ENCODE results near the gene PCED1A. TPM values are rescaled to one million over a fixed set of nuclear protein-coding genes. Genes with fewer than 3 reads are reported as not detected.
A peak's percentile ranks its signal among the peaks of the same experiment; 100 is the strongest.

Gene PCED1A
- total and polyA plus RNA-seq, 9 donors: 24.2 to 40.9 (median 30.4) TPM

DNA sequence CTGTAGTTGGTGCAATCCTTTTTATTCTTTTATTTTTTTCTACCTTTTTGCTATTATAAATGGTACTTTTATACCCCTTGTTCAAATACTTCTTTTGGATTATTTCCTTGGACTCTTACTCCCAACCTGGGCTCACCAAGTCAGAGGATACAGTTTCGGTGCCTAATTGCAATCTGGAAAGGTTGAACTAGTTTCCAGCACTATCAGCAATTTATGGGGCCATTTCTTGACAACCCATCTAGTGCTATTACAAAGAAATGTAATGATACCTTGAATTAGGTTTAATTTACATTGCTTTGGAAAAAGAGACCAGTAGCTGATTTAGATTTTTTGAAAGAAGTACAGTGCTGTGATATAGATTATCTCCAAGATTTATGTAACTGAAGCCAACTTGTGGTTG, 38.1 kb upstream of the PCED1A start:
- DNase-seq: no peak
- no peaks in the 10 kb centered on the region for H3K27me3 ChIP-seq (ENCODE audit: control insufficient read depth, insufficient read depth, low read length)
- H3K4me1 ChIP-seq (ENCODE audit: control insufficient read depth, insufficient read depth, low read length): peaks cover 13% of the 10 kb centered on the region
- H3K36me3 ChIP-seq (ENCODE audit: control insufficient read depth, insufficient read depth, low read length): peaks cover 4% of the 10 kb centered on the region
- H3K27ac ChIP-seq (ENCODE audit: low read length): no peak overlapping the region
- H3K4me3 ChIP-seq (ENCODE audit: low read length): no peak overlapping the region
- no CpG with 5 or more reads among the region's 1 CpG for WGBS (ENCODE audit: insufficient coverage)
- no peaks in the 10 kb centered on the region for H3K9me3 ChIP-seq (replicated peaks; ENCODE audit: control insufficient read depth, low read depth, low read length)

DNA sequence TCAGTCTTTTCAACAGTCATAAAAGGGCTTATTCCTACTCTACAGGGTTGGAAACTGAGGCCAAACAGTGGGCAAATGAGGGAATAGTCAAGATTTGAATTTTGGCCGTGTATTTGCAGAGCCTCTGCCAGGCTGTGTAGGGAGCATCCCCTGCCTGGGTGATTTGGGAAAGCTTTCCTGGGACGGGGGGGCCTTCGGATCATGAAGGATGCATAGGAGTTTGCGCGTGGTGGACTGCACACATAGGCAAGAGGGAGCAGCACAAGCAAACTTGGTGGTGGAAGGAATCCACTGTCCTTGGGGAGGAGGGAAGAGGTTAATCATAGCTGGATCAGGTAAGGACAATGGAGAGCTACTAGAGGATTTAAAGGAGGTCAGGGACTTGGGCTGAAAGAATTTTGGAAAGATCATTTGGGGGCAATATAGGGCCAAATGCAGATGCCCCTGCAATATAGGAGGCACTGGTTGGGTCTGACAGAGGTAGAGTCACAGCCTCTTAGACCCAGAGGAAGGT, 35.3 kb upstream of the PCED1A start:
- 96% methylated on average over 5 of the region's 5 CpGs for WGBS (ENCODE audit: insufficient coverage)
- peaks cover 22% of the 10 kb centered on the region for H3K27me3 ChIP-seq (ENCODE audit: control insufficient read depth, insufficient read depth, low read length)
- no peak overlapping the region for H3K4me3 ChIP-seq (ENCODE audit: low read length)

DNA sequence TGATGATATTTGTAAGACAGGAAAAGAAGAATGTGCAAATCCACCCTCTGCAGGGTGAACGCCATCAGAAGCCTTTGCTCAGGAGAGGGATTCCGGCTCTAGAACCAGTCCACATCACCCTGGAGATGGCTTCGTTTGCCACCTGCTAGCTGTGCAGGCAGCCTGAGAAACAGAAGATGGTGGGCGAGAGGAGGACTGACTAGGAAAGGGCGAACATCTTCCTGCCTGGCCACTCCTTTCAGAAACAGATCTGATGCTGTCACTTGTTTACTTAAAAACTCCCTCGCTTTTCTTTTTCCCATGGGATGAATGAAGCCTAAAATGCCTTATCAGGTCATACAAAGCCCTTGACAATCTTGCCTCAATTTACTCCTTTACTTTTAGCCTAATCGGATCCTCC, 34.0 kb upstream of the PCED1A start:
- DNase-seq: peak; percentile 25
- peaks cover 26% of the 10 kb centered on the region for H3K27me3 ChIP-seq (ENCODE audit: control insufficient read depth, insufficient read depth, low read length)
- no peaks in the 10 kb centered on the region for H3K9me3 ChIP-seq (replicated peaks; ENCODE audit: control insufficient read depth, low read depth, low read length)
- peaks cover 4% of the 10 kb centered on the region for H3K36me3 ChIP-seq (ENCODE audit: control insufficient read depth, insufficient read depth, low read length)
- peaks cover 42% of the 10 kb centered on the region for H3K4me1 ChIP-seq (ENCODE audit: control insufficient read depth, insufficient read depth, low read length)
- peak overlapping the region; percentile 93 for H3K4me3 ChIP-seq (ENCODE audit: low read length)
- WGBS (ENCODE audit: insufficient coverage): 26% methylated on average over 3 of the region's 7 CpGs
- H3K27ac ChIP-seq (ENCODE audit: low read length): no peak overlapping the region

More for the DNA sequence above, 35.3 kb upstream of the PCED1A start:
- DNase-seq: no peak
- H3K27ac ChIP-seq (ENCODE audit: low read length): no peak overlapping the region
- H3K4me1 ChIP-seq (ENCODE audit: control insufficient read depth, insufficient read depth, low read length): peaks cover 36% of the 10 kb centered on the region
- H3K36me3 ChIP-seq (ENCODE audit: control insufficient read depth, insufficient read depth, low read length): peaks cover 4% of the 10 kb centered on the region
- H3K9me3 ChIP-seq (replicated peaks; ENCODE audit: control insufficient read depth, low read depth, low read length): no peaks in the 10 kb centered on the region

DNA sequence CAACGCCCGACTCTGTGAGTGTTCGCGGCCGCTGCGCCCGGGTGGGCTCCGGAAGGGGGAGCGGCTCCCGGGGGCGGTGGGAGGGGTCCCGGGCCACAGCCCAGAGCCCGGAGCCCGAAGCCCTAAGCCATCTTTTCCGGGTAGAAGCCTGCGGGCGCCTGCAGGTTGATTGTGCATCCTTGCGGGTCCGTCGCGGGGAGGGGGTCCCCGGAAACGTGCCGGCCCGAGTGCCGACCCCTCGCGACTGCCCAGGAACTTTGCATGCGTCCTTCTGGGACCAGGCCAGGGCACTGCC, 33.2 kb upstream of the PCED1A start:
- H3K27me3 ChIP-seq (ENCODE audit: control insufficient read depth, insufficient read depth, low read length): peaks cover 26% of the 10 kb centered on the region
- peaks cover 36% of the 10 kb centered on the region for H3K4me1 ChIP-seq (ENCODE audit: control insufficient read depth, insufficient read depth, low read length)
- no peaks in the 10 kb centered on the region for H3K9me3 ChIP-seq (replicated peaks; ENCODE audit: control insufficient read depth, low read depth, low read length)
- peak overlapping the region; percentile 93 for H3K4me3 ChIP-seq (ENCODE audit: low read length)
- DNase-seq: peak; percentile 81
- peaks cover 4% of the 10 kb centered on the region for H3K36me3 ChIP-seq (ENCODE audit: control insufficient read depth, insufficient read depth, low read length)
- under 1% methylated on average over 29 of the region's 29 CpGs for WGBS (ENCODE audit: insufficient coverage)
- peak overlapping the region; percentile 40 for H3K27ac ChIP-seq (ENCODE audit: low read length)

DNA sequence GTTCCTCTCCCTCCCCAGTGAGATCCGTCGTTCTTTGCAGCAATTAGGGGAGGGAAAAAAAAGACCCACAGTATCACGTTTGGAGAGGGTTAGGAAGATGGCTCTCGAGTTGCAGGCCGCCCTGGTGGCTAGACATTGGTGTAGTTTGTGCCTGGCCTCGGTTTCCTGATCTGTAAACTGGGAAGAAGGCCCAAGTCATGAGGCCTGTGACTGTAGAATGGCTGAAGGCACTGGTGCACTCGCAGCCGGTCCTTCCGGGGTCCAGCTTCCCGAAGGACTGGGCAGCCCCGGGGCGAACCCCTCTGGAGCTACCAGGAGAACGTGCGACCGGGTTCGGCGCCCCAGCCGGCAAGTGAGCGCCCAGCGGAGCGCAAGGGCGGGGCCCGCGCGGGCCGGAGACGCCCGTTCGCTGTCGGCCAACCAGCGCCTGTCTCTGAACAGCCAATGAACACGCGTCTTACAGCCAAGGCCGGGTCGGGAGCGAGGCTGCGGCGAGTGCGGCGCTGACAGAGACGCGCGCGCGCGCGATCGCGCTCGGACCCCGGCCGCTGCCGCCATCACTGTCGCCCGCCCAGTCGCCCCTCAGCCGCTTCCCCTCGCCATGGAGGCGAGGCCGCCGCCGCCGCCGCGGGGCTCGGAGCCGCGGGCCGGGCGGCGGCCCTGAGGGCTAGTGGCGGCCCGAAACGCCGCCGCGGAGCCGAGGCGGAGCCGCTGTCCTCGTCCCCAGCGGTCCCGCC, 32.7 kb upstream of the PCED1A start, which contains the start of gene PTPRA:
Gene PTPRA (plus strand): TSS at position 472 of the 737 bp plus-strand sequence. CDS start 90,797 bp downstream, outside the sequence.
- Histone ChIP-seq H3K9me3 (replicated peaks; ENCODE audit: control insufficient read depth, low read depth, low read length) (no peaks in the 10 kb centered on the region), H3K4me1 (ENCODE audit: control insufficient read depth, insufficient read depth, low read length) (peaks cover 36% of the 10 kb centered on the region), H3K36me3 (ENCODE audit: control insufficient read depth, insufficient read depth, low read length) (peaks cover 4% of the 10 kb centered on the region), H3K4me3 (ENCODE audit: low read length) (peak within 1 kb of the TSS; percentile 93), H3K27me3 (ENCODE audit: control insufficient read depth, insufficient read depth, low read length) (peaks cover 26% of the 10 kb centered on the region), H3K27ac (ENCODE audit: low read length) (peak within 1 kb of the TSS; percentile 67)
- peak; percentile 98 for DNase-seq
- WGBS (ENCODE audit: insufficient coverage): under 1% methylated on average over 81 of the region's 83 CpGs

DNA sequence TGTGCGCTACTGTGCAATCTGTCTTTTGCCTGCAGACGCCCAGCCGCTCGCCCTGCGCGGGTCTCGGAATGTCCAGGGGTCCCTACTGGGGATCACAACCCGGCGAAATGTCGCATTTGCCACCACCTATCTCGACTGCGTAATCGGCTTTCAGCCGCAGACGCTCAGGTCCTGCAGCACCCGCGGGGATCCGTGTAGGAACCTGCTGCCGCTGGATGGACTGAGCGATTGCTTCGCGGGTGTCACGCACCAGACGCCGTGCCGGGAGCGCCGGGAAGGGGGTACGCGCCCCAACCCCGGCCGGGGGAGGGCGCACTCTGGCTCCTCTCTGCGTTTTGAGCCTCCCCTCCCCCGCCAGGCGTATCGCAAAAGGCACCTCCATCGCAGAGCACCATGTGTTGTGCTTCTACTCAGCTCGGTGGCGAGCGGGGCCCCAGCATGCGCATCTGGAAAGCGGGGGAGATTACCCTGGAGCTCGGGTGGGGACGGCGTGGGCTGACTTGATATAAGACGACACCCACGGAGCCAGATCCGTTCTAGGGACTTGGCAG, 32.1 kb upstream of the PCED1A start:
- under 1% methylated on average over 47 of the region's 49 CpGs for WGBS (ENCODE audit: insufficient coverage)
- H3K27ac ChIP-seq (ENCODE audit: low read length): peak overlapping the region; percentile 67
- H3K9me3 ChIP-seq (replicated peaks; ENCODE audit: control insufficient read depth, low read depth, low read length): no peaks in the 10 kb centered on the region

DNA sequence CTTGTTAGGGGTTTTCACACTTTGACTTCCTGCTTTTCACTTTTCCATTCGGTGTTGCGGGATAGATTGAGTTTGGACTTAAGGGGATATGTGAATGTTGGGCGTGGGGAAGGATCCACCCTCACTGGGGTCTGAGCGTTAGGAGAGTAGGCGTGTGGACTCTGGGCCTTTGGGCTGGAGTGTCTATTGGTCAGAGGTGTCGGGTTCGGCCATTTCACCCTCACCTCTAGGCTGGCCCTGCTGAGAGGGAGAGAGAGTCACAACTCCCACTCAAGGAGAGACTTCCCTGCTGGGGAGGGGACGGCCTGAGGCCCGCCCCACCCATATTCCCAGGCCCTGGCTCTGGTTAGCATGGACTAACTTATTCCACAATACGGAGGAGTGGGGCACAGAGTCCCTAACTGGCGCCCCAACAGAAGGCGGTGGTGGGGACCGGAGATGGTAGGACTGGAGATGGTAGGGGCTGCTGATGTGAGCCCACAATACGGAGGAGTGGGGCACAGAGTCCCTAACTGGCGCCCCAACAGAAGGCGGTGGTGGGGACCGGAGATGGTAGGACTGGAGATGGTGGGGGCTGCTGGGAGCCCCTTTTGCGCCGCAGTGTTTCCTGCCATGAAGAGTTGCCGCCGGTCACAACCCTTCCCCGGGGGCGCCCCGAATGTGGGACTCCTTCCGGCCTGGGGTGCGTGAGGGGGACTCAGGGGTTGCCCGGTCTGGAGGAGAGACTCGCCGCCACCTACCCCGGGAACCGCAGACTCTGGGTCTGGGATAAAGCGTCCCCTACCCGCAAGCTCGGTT, 31.4 kb upstream of the PCED1A start:
- peaks cover 26% of the 10 kb centered on the region for H3K27me3 ChIP-seq (ENCODE audit: control insufficient read depth, insufficient read depth, low read length)
- H3K27ac ChIP-seq (ENCODE audit: low read length): peak overlapping the region; percentile 64
- WGBS (ENCODE audit: insufficient coverage): 8% methylated on average over 26 of the region's 34 CpGs
- peak; percentile 44 for DNase-seq
- H3K9me3 ChIP-seq (replicated peaks; ENCODE audit: control insufficient read depth, low read depth, low read length): no peaks in the 10 kb centered on the region
- peaks cover 8% of the 10 kb centered on the region for H3K36me3 ChIP-seq (ENCODE audit: control insufficient read depth, insufficient read depth, low read length)
- peak overlapping the region; percentile 69 for H3K4me3 ChIP-seq (ENCODE audit: low read length)
- H3K4me1 ChIP-seq (ENCODE audit: control insufficient read depth, insufficient read depth, low read length): peaks cover 36% of the 10 kb centered on the region

More for the DNA sequence above, 32.1 kb upstream of the PCED1A start:
- H3K27me3 ChIP-seq (ENCODE audit: control insufficient read depth, insufficient read depth, low read length): peaks cover 26% of the 10 kb centered on the region
- peaks cover 36% of the 10 kb centered on the region for H3K4me1 ChIP-seq (ENCODE audit: control insufficient read depth, insufficient read depth, low read length)
- peaks cover 4% of the 10 kb centered on the region for H3K36me3 ChIP-seq (ENCODE audit: control insufficient read depth, insufficient read depth, low read length)
- DNase-seq: peak; percentile 64
- H3K4me3 ChIP-seq (ENCODE audit: low read length): peak overlapping the region; percentile 69

DNA sequence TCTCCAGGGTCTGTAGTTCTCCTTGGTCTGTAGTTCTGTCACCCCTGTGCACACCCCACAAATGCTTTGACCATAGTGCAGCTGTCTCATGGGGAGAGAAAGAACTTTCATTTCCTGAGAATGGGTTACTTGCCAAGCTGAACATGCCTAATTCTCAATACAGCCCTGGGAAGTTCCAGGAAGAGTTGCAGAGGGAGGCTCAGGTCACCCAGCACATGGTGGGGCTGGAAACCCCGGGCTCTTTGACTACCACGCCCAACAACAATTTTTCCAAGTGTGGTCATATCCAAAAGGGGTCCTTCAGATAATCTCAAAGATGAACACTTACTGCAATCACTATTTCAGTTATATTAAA, 30.6 kb upstream of the PCED1A start:
- DNase-seq: peak; percentile 85
- H3K9me3 ChIP-seq (replicated peaks; ENCODE audit: control insufficient read depth, low read depth, low read length): no peaks in the 10 kb centered on the region
- H3K4me1 ChIP-seq (ENCODE audit: control insufficient read depth, insufficient read depth, low read length): peaks cover 36% of the 10 kb centered on the region
- H3K4me3 ChIP-seq (ENCODE audit: low read length): no peak overlapping the region
- H3K36me3 ChIP-seq (ENCODE audit: control insufficient read depth, insufficient read depth, low read length): peaks cover 15% of the 10 kb centered on the region
- peak overlapping the region; percentile 86 for H3K27ac ChIP-seq (ENCODE audit: low read length)
- peaks cover 26% of the 10 kb centered on the region for H3K27me3 ChIP-seq (ENCODE audit: control insufficient read depth, insufficient read depth, low read length)
- no CpG with 5 or more reads among the region's 2 CpGs for WGBS (ENCODE audit: insufficient coverage)

DNA sequence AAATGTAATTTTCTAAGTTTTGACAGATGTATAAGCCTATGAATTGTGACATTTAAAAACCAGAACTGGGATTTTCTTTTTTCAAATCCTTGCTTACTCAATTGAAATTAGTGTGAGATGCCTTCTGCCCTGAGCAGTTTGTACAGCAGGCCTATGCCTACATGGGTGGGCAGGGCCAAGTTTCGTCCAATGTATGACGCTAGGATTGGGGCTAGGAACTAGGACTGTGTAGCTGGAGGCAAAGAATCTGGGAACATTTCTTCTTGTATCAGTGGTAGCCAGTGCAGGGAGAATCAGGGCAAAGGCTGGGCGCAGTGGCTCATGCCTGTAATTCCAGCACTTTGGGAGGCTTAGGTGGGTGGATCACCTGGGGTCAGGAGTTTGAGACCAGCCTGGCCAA, 28.9 kb upstream of the PCED1A start:
- Histone ChIP-seq H3K4me1 (ENCODE audit: control insufficient read depth, insufficient read depth, low read length) (peaks cover 30% of the 10 kb centered on the region), H3K4me3 (ENCODE audit: low read length) (no peak overlapping the region), H3K36me3 (ENCODE audit: control insufficient read depth, insufficient read depth, low read length) (peaks cover 27% of the 10 kb centered on the region), H3K27ac (ENCODE audit: low read length) (no peak overlapping the region), H3K9me3 (replicated peaks; ENCODE audit: control insufficient read depth, low read depth, low read length) (no peaks in the 10 kb centered on the region), H3K27me3 (ENCODE audit: control insufficient read depth, insufficient read depth, low read length) (peaks cover 26% of the 10 kb centered on the region)
- no peak for DNase-seq
- WGBS (ENCODE audit: insufficient coverage): 85% methylated on average over 2 of the region's 3 CpGs
